IPS-18c (cell line): Measurements from ENCODE around the gene SEC14L2.

Experiments used
- H3K4me3 ChIP-seq: 2 replicates; pipeline ENCODE4 v1.7.0; 2013; ENCODE audit warnings: low read depth, mild to moderate bottlenecking, low read length, moderate library complexity; ENCODE audit not compliant: insufficient read depth
- H3K9me3 ChIP-seq: one replicate; pipeline ENCODE4 v1.6.1; 2013; ENCODE audit warnings: mild to moderate bottlenecking, low read length, moderate library complexity; ENCODE audit not compliant: control insufficient read depth, insufficient read depth

Gene SEC14L2

GRCh38 chr22:30416837-30417236 is 20.0 kb downstream of the SEC14L2 start:
- Histone ChIP-seq H3K9me3 (no peaks in the 10 kb centered on the region), H3K4me3 (no peak overlapping the region)

DNA sequence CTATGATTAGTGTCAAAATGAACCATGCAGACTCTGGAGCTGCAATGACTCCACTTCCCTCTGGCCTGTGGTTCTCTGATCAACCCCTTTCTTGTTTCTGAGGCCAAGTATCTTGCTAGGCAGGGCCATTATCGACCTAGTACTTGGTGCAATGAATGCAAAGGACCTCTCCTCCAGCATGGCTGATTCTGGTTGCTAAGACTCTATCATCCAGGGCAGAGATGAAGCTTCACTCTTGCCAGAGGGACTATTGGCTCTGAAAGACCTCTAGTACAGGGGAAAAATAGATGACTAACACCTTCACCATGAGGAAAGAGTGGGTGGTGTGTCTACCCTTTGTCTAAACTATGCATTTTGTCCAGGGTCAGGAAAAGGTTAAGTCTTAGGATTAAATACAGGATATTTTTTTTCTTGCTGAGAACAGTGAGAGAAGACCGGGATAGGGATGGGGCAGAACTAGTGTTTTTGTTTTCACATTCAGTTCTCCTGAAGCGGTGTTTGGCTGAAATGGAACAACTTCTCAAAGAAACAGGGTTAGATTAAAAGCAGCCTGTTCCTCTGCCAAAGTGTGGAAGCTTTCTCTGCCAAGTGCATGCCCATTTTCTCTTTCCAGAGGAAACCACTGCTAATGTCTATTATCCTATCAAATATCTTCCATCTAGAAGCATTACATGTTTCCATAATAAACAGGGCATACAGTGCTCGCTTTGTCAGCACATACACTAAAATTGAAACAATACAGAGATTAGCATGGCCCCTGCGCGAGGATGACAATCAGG is 23.7 kb downstream of the SEC14L2 start:
- no peak overlapping the region for H3K4me3 ChIP-seq
- H3K9me3 ChIP-seq: no peaks in the 10 kb centered on the region

GRCh38 chr22:30421695-30422480 is 25.1 kb downstream of the SEC14L2 start:
- H3K9me3 ChIP-seq: no peaks in the 10 kb centered on the region
- no peak overlapping the region for H3K4me3 ChIP-seq

- no peaks in the 10 kb centered on the region for H3K9me3 ChIP-seq
- peak overlapping the region; percentile 90 for H3K4me3 ChIP-seq
Observed at GRCh38 chr22:30422481-30423300, 25.9 kb downstream of the SEC14L2 start.

DNA sequence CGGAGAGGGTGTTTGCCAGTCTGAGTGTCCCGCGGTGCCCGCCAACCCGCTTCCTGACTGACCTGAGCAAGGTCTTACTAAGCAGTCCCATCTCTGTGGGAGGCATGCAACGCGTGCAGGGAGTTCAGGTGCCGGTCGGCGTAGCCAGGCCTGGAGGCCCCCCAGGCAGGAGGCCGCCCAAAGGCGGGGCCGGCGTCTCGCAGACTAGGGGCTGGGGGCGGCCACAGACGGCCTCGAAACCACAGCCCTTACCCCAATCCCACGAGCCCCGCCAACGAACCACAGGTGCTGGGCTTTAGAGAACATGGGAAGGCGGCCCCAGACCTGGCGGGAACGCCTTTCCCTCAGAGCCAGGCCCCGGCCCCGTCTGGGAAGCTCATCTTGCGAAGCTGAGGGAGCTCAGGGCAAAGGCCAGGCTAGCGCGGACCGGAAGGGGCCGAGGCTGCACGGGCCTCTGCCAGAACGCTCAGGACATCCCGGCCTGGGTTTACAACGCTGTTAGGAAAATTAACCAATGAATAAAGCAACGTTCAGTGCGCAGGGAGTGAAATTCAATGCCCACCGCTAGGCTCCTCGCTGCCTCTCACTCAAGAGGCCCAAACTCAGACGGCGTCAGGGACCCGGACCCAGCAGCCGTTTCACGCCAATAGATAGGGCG is 26.6 kb downstream of the SEC14L2 start:
- Histone ChIP-seq H3K4me3 (peak overlapping the region; percentile 90), H3K9me3 (no peaks in the 10 kb centered on the region)

- H3K4me3 ChIP-seq: peak overlapping the region; percentile 90
- no peaks in the 10 kb centered on the region for H3K9me3 ChIP-seq
Observed at GRCh38 chr22:30423959-30424533, 27.2 kb downstream of the SEC14L2 start.

GRCh38 chr22:30424534-30425326 is 27.9 kb downstream of the SEC14L2 start:
- H3K4me3 ChIP-seq: peak overlapping the region; percentile 90
- no peaks in the 10 kb centered on the region for H3K9me3 ChIP-seq

- peak overlapping the region; percentile 87; the same call in 1 of the 2 replicates for H3K4me3 ChIP-seq
- H3K9me3 ChIP-seq: no peaks in the 10 kb centered on the region
Observed at GRCh38 chr22:30425327-30425615, 28.5 kb downstream of the SEC14L2 start.

DNA sequence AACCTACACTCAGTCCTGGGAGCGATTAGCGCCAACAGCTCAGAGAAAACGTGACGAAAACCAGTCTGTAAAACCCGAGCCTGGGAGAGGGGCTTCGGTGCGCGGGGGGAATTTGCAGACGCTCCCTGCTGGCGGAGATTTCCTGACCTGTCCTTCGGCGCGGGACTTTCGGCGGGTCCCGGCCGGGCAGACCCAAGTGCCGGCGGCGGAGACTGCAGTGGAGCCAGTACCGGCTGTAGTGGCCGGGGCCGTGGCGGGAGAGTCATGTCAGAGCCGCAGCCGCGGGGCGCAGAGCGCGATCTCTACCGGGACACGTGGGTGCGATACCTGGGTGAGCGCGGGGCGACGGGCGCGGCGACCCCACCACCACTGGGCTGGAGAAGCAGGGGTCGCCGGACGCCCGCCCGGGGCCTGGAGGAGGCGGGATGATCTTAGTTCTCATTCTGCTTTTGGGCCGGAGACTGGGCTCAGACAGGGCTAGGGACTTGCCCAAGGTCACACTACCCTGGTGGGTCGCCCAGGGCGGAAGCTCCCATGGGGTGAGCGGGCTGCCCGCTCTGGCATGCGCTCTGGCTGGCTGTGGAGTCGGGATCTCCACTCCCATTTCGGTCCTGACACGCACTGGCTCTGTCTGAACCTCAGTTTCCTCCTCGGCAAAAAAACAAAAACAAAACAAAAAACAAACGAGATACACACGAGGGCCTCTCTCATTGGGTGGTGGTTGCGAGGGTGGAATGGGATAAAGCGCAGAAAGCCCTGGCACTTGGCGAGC is 29.0 kb downstream of the SEC14L2 start, which contains the start of gene MTFP1:
Gene MTFP1 (plus strand): TSS at position 153 of the 772 bp plus-strand sequence. CDS start 112 bp downstream, at position 265.
- no peaks in the 10 kb centered on the region for H3K9me3 ChIP-seq

DNA sequence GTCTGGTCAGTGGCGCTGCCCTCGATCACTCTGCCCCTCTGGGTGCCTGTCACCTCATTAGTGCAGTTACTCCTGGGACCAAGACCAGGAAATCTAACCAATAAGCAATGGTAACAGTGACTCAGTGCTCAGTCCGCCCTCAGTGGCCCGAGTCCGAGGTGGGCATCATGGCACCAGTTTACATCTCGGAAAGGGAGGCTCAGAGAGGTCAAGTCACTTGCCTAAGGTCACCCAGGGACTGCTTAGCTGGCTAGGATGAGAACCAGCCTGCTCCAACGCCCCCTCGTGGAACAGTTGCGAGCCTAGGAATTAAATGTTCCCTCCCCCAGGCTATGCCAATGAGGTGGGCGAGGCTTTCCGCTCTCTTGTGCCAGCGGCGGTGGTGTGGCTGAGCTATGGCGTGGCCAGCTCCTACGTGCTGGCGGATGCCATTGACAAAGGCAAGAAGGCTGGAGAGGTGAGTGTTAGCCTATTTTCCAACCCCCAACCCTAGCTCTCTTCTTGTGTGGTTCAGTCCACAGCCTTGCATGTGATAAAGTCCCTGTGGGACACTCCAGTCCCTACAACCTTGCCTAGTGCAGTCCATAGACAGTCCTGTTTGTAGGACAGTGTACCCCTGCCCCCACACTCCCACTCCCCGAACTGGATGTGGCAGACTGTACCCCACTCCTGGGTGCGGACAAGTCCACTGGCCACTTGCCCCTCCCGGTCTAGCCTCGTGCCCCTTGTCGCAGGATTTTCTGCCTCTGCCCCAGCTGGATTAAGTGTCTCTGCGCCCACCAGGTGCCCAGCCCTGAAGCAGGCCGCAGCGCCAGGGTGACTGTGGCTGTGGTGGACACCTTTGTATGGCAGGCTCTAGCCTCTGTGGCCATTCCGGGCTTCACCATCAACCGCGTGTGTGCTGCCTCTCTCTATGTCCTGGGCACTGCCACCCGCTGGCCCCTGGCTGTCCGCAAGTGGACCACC is 29.9 kb downstream of the SEC14L2 start:
- H3K9me3 ChIP-seq: no peaks in the 10 kb centered on the region
- peak overlapping the region; percentile 87 for H3K4me3 ChIP-seq

More for the DNA sequence above, 29.0 kb downstream of the SEC14L2 start, which contains the start of gene MTFP1:
- H3K4me3 ChIP-seq: peak within 1 kb of the TSS; percentile 90

DNA sequence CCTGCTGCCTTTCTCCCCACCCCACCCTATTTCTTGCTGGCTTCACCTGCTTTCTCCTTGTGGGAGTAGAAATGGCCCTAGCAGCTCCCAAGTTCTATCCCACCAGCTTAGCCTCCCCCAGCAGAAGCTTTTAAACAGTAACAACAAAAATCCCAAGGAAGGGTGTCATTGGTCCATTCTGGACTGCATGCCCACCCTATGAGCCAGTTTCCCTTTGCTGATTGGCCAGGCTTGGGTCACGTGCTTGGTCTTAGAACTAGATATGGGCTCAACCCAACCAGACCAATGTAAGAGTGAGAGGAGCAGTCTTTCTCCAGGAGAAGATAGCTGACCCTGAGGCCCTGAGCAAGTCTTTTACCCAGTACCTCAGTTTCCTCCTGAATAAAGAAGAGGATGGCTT is 31.1 kb downstream of the SEC14L2 start:
- H3K4me3 ChIP-seq: no peak overlapping the region
- no peaks in the 10 kb centered on the region for H3K9me3 ChIP-seq

GRCh38 chr22:30429887-30430286 is 33.1 kb downstream of the SEC14L2 start:
- no peak overlapping the region for H3K4me3 ChIP-seq
- H3K9me3 ChIP-seq: no peaks in the 10 kb centered on the region

DNA sequence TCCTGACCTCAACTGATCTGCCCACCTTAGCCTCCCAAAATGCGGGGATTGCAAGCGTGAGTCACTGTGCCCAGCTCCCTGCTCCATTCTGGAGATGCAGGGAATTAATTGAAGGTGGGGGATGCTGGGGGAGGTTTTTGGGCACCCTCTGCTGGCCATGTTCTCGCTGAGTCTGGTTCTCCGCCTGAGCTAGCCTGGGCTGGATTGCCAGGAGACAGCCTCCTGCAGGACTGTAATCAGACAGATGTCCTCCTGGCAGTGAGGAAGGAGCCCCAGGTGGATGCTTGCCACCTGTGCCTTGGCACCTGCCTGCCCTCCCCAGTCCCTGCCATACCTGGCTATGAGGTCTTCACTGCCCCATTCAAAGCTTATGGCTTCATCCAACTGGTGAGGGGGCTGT is 34.1 kb downstream of the SEC14L2 start:
- no peak overlapping the region for H3K4me3 ChIP-seq

GRCh38 chr22:30432096-30432495 is 35.3 kb downstream of the SEC14L2 start:
- peaks cover 5% of the 10 kb centered on the region for H3K9me3 ChIP-seq
- no peak overlapping the region for H3K4me3 ChIP-seq

More for the DNA sequence above, 34.1 kb downstream of the SEC14L2 start:
- peaks cover 4% of the 10 kb centered on the region for H3K9me3 ChIP-seq
